Prostate gland (tissue), 2 donors: Measurements from ENCODE around the gene ARHGEF3.

Experiments used
- CTCF ChIP-seq, 4 experiments: fragments of 200-600 bp in 2 of 4; fragments of 450-650 bp in 2 of 4; sonication (generic) in 2 of 4; IDR thresholded peaks; 1 replicate in 3 of 4; 2 replicates in 1 of 4; pipeline ENCODE4 v1.5.1; 2016 to 2019; ENCODE audit warnings: antibody characterized with exemption in 4 of 4, mild to moderate bottlenecking in 2 of 4, moderate library complexity in 2 of 4
- POLR2A ChIP-seq: fragments of 450-650 bp; IDR thresholded peaks from one replicate; pipeline ENCODE4 v1.6.1; 2016; ENCODE audit warnings: antibody characterized with exemption, mild to moderate bottlenecking

DNA sequence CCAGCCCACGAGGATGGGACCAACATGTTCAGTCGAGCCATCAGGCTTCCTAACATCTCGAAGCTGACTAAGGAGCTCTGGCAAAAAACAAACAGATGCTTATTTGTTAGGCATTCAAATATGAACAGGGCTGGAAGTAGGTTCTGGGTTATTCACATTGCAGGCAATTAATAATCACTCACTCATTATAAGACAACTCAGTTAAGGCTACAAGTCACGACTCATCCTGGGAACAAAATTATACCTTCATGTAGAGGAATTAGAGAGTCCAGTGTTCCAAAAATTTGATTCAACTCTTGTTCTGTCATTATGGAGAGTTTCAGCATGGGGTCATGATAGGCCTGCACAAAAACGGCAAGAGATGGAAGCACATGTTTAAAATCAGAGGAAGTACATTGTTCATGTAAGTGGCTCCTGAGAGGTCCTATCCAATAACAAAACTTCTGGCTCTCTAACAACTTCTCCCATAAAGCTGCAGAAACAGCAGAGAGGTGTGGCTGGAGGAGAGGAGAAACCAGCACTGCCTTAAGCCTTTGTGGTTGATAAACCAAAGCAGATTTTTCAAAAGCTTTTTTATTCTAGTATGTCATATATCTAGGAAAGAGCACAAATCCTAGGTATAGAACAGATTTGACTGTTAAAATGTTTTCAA, 50.6 kb downstream of the ARHGEF3 start:
- no peak for TF ChIP-seq CTCF (IDR thresholded peaks at IDR 0.05)
- TF ChIP-seq POLR2A, result no peak
